ENCODE data around the gene VDAC2. TPM values are rescaled to one million over a fixed set of nuclear protein-coding genes. Genes with fewer than 3 reads are reported as not detected.

VDAC2 gene
- total RNA-seq, result 100 to 1,000 TPM; 265 to 296 (median 284) TPM
- long read RNA-seq, donor 1, transcript VDAC2-203 (10 exons, 1,557 nt), result major isoform, 386 of 430 reads
- long read RNA-seq, donor 1, partial matches to known transcripts, result 12 of 430 reads
- long read RNA-seq, donor 1, other reads (novel, unspliced or antisense), result 32 of 430 reads
- long read RNA-seq, donor 2, transcript VDAC2-203 (10 exons, 1,557 nt), result major isoform, 374 of 414 reads
- long read RNA-seq, donor 2, partial matches to known transcripts, result 10 of 414 reads
- long read RNA-seq, donor 2, other reads (novel, unspliced or antisense), result 30 of 414 reads

GRCh38 chr10:75210282-75211006 lies at the start of gene VDAC2:
Gene VDAC2 (plus strand): TSS chr10:75210796. CDS start chr10:75211159, 363 bp downstream.
- intact Hi-C loops (cut with DNase I, micrococcal nuclease), result no loop called here
- peak; percentile 96 for ATAC-seq
- H3K9me3 ChIP-seq, result no peaks in the 10 kb centered on the region
- peak; percentile 91 to 96 (median 94) for DNase-seq
- no peak for TF ChIP-seq CTCF (IDR thresholded peaks at IDR 0.05)
- H3K4me1 ChIP-seq (ENCODE audit: low read depth), result peaks cover 17% of the 10 kb centered on the region
- peak within 1 kb of the TSS; percentile 99 for H3K4me3 ChIP-seq
- no peaks in the 10 kb centered on the region for H3K36me3 ChIP-seq (ENCODE audit: low read depth)

- peak; percentile 68 for ATAC-seq
- TF ChIP-seq CTCF (IDR thresholded peaks at IDR 0.05), result no peak
- Histone ChIP-seq H3K4me1 (ENCODE audit: low read depth) (no peaks in the 10 kb centered on the region), H3K4me3 (no peak overlapping the region), H3K9me3 (no peaks in the 10 kb centered on the region), H3K36me3 (ENCODE audit: low read depth) (no peaks in the 10 kb centered on the region)
- DNase-seq, result no peak
- intact Hi-C loops (cut with DNase I, micrococcal nuclease), result no loop called here
Observed at GRCh38 chr10:75165684-75166622, 44.6 kb upstream of the VDAC2 start.

- no peaks in the 10 kb centered on the region for H3K4me1 ChIP-seq (ENCODE audit: low read depth)
- ATAC-seq (no peak), DNase-seq (no peak)
- no peak for TF ChIP-seq CTCF (IDR thresholded peaks at IDR 0.05)
- intact Hi-C loops (cut with DNase I, micrococcal nuclease), result no loop called here
- H3K4me3 ChIP-seq, result no peak overlapping the region
- no peaks in the 10 kb centered on the region for H3K36me3 ChIP-seq (ENCODE audit: low read depth)
- no peaks in the 10 kb centered on the region for H3K9me3 ChIP-seq
Observed at GRCh38 chr10:75166623-75166972, 44.0 kb upstream of the VDAC2 start.

- DNase-seq, result no peak
- intact Hi-C loops (cut with DNase I, micrococcal nuclease), result no loop called here
- no peaks in the 10 kb centered on the region for H3K4me1 ChIP-seq (ENCODE audit: low read depth)
Observed at GRCh38 chr10:75168275-75168674, 42.3 kb upstream of the VDAC2 start.

More at GRCh38 chr10:75168275-75168674, 42.3 kb upstream of the VDAC2 start:
- no peak for ATAC-seq
- TF ChIP-seq CTCF (IDR thresholded peaks at IDR 0.05), result no peak
- Histone ChIP-seq H3K36me3 (ENCODE audit: low read depth) (no peaks in the 10 kb centered on the region), H3K4me3 (no peak overlapping the region), H3K9me3 (no peaks in the 10 kb centered on the region)

Measured in mucosa of descending colon (tissue), 3 donors.